ENCODE data around the gene ZFAND5.

The ZFAND5 gene

DNA sequence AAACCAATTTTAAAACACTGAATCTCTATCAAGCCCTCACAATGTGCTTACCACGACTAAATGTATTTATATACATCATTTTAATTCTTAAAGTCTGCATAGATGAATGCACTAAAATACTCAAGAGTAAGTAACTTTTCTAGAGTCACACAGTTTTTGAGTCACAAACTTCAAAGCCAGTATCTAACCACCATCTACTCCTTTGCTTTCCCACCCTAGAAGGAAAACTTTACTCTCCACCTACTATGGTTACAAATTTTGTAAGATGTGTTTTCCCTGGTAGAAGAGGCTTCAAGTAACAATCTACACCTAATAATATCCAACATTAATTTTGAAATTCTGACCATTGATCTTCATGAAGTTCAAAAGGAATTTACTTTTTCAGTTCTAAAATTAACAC is 18.7 kb downstream of the ZFAND5 start:
- TF ChIP-seq, protein P1, sequence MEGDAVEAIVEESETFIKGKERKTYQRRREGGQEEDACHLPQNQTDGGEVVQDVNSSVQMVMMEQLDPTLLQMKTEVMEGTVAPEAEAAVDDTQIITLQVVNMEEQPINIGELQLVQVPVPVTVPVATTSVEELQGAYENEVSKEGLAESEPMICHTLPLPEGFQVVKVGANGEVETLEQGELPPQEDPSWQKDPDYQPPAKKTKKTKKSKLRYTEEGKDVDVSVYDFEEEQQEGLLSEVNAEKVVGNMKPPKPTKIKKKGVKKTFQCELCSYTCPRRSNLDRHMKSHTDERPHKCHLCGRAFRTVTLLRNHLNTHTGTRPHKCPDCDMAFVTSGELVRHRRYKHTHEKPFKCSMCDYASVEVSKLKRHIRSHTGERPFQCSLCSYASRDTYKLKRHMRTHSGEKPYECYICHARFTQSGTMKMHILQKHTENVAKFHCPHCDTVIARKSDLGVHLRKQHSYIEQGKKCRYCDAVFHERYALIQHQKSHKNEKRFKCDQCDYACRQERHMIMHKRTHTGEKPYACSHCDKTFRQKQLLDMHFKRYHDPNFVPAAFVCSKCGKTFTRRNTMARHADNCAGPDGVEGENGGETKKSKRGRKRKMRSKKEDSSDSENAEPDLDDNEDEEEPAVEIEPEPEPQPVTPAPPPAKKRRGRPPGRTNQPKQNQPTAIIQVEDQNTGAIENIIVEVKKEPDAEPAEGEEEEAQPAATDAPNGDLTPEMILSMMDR (conservative IDR thresholded peaks at IDR 0.05; ENCODE audit: low read length): no peak
- H3K4me3 ChIP-seq (ENCODE audit: low read length): no peak overlapping the region
- no peak for DNase-seq (ENCODE audit: low read depth)

DNA sequence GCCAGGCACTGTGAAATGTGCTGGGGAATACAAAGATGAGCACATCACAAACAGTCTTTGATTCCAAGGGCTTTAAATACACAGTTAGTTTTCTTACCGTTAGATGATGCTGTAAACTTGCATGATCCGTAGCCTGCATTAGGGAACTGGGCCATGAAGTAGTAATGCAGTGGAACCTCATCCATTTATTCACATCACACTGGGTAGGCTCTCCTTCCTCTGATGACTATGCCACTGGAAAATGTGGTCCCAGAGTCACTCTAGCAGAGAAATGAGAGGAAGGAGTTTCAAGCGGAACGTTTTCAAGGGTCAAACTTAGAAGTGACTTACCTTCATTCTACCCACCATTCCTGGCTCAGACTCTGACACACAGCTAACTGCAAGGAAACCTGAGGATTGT is 26.4 kb downstream of the ZFAND5 start:
- H3K4me3 ChIP-seq (ENCODE audit: low read length): no peak overlapping the region
- TF ChIP-seq, protein P1 (conservative IDR thresholded peaks at IDR 0.05; ENCODE audit: low read length): no peak

DNA sequence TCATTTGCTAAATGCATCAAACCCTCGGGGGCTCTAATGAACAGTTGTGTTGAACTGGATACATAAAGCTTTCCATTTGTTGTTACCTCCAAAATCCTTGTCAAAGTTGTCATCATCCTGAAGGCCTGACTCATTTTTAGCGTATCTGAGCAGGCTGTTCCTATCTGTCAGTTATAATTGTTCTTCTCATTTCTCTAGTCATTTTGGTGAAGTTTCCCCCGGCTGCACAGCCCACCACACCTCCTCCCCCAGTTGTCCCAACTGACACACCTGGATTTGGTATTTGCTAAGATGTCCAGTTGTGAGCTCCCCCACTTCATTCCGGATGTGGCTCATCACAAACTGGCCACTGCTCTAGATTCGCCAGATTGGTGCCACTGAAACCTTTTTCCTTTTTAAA is 27.7 kb downstream of the ZFAND5 start:
- TF ChIP-seq, protein P1 (conservative IDR thresholded peaks at IDR 0.05; ENCODE audit: low read length): no peak
- no peak for DNase-seq (ENCODE audit: low read depth)
- H3K4me3 ChIP-seq (ENCODE audit: low read length): no peak overlapping the region

More for the DNA sequence above, 26.4 kb downstream of the ZFAND5 start:
- no peak for DNase-seq (ENCODE audit: low read depth)

DNA sequence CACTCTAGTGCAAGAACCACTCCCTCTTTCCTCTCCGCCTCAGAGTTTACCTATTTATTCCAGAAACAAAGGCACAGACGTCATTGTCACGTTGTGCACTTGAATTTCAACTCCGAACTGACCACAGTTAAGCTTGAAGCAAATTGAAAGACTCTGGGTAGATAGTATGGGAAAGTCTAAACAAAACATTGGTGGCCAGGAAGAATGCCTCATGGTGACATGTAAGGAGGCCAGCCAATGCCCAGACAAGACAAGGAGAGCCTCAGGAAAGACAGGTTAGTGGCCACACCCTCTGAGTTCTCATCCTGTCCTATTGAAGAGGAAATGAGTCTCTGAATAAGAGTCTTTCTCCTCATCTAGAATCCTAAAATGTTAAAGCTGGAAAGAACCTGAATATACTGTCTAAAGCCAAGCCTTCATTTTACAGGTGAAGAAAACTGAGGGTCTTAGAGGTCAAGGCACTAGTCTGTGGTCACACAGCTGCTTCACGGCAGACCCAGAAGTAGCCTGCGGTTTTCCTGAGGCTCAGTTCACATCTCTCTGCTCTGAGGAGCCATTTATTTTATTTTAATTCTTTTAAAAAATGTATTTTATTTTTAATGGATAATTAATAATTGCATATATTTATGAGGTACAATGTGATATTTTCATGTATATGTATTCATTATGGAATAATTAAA is 30.2 kb downstream of the ZFAND5 start:
- H3K4me3 ChIP-seq (ENCODE audit: low read length): no peak overlapping the region
- no peak for DNase-seq (ENCODE audit: low read depth)
- TF ChIP-seq, protein P1 (conservative IDR thresholded peaks at IDR 0.05; ENCODE audit: low read length): no peak

DNA sequence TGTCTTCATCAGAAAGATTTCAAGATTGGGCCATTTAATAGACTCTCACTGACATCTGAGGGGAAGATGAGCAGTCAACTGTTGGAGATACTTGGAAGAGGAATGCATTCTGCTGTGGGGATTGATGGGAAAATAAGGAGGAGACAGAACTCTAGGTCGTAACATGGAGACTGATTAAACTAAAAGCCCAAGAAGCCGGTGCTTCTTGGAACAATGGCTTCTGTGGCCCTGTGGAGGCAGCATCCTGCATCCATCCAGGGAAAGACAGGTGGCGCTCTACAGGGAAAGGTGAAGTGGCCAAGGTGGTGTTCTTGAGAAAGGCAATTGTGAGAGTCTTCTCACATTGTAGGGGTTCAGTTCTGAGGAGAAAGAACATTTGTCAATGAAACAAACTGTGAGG is 31.3 kb downstream of the ZFAND5 start:
- TF ChIP-seq, protein P1 (conservative IDR thresholded peaks at IDR 0.05; ENCODE audit: low read length): no peak
- DNase-seq (ENCODE audit: low read depth): no peak
- no peak overlapping the region for H3K4me3 ChIP-seq (ENCODE audit: low read length)

DNA sequence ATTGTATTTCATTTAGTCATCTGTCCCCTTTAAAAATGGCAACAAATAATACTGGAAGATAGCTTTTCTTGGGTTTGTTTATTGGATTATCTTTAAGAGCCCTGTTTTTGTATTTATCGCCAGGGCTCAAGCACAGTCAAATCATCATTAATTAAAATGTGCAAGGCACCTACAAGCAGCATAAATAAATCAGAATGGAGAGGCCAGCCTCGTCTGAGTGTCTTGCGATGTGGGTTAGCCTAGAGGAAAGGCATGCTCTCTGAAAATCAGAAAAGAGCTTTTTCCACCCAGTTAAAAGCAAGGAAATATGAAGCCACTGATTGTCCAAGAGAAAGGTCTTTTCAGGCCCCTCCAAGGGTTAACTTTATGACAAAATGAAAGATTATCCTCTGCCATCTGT is 31.8 kb downstream of the ZFAND5 start:
- TF ChIP-seq, protein P1 (conservative IDR thresholded peaks at IDR 0.05; ENCODE audit: low read length): no peak
- DNase-seq (ENCODE audit: low read depth): no peak

DNA sequence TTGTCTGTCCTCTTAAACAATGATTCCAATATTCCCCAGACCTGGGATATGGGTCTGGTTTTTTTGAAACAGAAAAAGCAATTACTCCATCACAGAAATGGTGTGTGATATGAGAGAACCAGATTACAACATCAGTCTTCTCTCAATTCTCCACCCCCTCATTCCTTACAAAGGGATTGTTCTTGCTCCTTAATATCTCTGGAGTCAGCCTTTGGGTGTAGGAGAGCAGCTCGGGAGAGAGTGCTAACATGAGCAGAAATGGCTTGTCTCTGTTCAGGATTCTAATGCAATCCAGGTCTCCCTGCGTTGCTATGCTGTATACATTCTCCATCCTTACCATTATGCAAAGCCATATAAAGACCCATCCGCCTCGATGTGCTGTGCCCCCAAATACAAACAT is 32.7 kb downstream of the ZFAND5 start:
- H3K4me3 ChIP-seq (ENCODE audit: low read length): no peak overlapping the region
- TF ChIP-seq, protein P1 (conservative IDR thresholded peaks at IDR 0.05; ENCODE audit: low read length): no peak
- no peak for DNase-seq (ENCODE audit: low read depth)

More for the DNA sequence above, 31.8 kb downstream of the ZFAND5 start:
- H3K4me3 ChIP-seq (ENCODE audit: low read length): no peak overlapping the region
